Measurements from ENCODE around the gene AHCYL1.

The AHCYL1 gene

DNA sequence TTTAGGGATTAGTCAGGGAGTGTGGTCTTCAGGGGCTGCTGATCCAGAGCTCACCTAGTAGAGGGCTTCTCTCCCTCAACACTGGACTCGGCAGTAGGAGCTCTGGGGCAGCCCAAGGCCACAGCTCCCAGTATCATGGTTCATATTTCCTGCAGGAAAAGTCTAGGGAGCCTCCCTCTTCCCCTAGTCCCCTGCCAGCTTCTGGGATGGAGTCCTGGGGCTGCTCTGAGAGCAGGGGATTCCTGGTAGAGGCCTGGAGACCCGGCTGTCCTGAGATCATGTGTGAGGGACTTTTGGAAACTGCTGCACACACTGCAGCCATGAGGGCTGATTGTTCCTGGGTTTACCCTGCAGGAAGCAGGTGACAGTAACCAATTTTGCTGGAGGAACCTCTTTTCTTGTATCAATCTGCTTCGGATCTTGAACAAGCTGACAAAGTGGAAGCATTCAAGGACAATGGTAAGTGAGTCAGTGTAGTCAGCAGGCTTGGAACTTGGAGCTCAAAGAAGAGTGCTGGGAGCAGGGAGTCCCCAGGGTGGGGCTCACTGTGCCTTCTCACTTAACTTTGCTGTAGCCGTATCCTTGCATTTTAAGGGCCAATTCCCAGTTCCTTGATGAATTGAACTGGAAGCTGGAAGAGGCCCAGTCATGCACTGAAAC is 66.2 kb downstream of the AHCYL1 start:
- Histone ChIP-seq H3K4me1 (ENCODE audit: control insufficient read depth, insufficient read depth, low read length) (no peaks in the 10 kb centered on the region), H3K9ac (ENCODE audit: low read length) (no peak overlapping the region), H3K36me3 (ENCODE audit: control insufficient read depth, insufficient read depth, low read length) (peaks cover 60% of the 10 kb centered on the region), H3K27ac (ENCODE audit: low read depth, low read length) (no peak overlapping the region), H3K27me3 (ENCODE audit: control insufficient read depth, insufficient read depth, low read length) (no peaks in the 10 kb centered on the region), H3K4me3 (ENCODE audit: low read length) (no peak overlapping the region)

DNA sequence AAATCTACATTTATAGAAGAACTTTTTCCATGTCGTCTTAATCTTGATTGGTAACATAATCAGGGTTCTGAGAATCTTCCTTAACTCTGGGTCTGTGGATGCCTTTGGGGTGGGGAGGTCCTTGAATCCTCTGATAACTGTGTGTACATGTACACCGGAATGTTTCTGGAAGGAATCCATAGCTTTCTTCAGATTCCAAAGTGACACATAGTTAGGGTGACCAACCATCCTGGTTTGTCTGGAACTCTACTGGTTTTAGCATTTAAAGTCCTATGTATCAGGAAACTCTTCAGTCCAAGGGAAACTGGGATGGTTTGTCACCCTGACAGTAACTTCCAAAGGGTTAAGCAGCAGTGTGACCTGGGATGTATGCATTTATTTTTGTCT is 66.7 kb downstream of the AHCYL1 start:
- no peaks in the 10 kb centered on the region for H3K27me3 ChIP-seq (ENCODE audit: control insufficient read depth, insufficient read depth, low read length)
- no peak overlapping the region for H3K9ac ChIP-seq (ENCODE audit: low read length)
- H3K27ac ChIP-seq (ENCODE audit: low read depth, low read length) = no peak overlapping the region
- H3K4me3 ChIP-seq (ENCODE audit: low read length) = no peak overlapping the region
- no peaks in the 10 kb centered on the region for H3K4me1 ChIP-seq (ENCODE audit: control insufficient read depth, insufficient read depth, low read length)
- H3K36me3 ChIP-seq (ENCODE audit: control insufficient read depth, insufficient read depth, low read length) = peaks cover 65% of the 10 kb centered on the region

DNA sequence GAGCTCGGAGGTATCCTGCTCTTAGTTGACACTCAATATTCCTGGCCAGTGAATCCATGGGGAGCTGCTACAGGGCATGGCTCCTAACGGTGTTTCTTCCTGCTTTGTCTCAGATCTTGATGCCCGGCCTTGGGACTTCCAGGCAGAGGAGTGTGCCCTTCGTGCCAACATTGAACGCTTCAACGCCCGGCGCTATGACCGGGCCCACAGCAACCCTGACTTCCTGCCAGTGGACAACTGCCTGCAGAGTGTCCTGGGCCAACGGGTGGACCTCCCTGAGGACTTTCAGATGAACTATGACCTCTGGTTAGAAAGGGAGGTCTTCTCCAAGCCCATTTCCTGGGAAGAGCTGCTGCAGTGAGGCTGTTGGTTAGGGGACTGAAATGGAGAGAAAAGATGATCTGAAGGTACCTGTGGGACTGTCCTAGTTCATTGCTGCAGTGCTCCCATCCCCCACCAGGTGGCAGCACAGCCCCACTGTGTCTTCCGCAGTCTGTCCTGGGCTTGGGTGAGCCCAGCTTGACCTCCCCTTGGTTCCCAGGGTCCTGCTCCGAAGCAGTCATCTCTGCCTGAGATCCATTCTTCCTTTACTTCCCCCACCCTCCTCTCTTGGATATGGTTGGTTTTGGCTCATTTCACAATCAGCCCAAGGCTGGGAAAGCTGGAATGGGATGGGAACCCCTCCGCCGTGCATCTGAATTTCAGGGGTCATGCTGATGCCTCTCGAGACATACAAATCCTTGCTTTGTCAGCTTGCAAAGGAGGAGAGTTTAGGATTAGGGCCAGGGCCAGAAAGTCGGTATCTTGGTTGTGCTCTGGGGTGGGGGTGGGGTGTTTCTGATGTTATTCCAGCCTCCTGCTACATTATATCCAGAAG is 69.2 kb downstream of the AHCYL1 start:
- Histone ChIP-seq H3K27me3 (ENCODE audit: control insufficient read depth, insufficient read depth, low read length) (no peaks in the 10 kb centered on the region), H3K4me3 (ENCODE audit: low read length) (no peak overlapping the region), H3K27ac (ENCODE audit: low read depth, low read length) (no peak overlapping the region), H3K4me1 (ENCODE audit: control insufficient read depth, insufficient read depth, low read length) (peaks cover 8% of the 10 kb centered on the region), H3K36me3 (ENCODE audit: control insufficient read depth, insufficient read depth, low read length) (peaks cover 56% of the 10 kb centered on the region), H3K9ac (ENCODE audit: low read length) (no peak overlapping the region)

DNA sequence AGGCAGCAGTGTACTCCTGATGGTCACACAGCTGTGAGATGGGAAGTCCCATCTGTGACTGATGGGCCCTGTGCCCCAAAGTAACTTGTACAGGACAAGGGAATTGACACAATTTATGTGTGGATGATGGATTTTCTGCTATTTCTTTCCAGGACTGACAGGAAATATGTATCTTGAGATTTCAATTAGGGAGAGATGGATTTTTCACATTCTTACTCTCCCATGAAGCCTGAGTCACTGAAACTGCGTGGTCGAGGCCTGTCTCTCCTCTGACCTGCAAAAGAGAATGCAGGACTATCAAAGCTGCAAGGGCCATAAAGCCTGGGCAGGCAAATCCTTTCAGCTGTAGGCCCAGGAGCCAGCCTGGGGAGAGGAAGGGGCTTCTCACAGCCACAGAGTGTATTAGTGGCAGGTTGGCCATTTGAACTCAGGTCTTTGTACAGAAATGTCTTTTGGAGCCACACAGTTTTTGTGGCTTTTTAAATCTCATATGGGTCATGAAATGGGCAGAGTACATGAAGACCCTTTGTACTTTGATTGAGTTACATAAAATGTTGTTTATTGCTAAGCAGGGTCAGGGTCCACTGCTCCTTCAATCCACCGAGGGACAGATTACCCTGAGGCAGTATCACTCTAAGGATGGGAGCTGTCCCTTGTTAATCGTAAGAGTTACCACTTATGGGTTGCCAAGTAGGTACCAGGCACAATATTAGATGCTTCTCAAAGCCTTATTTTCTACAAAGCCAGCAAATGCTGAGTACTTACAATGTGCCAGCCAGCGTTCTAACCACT is 71.1 kb downstream of the AHCYL1 start:
- Histone ChIP-seq H3K36me3 (ENCODE audit: control insufficient read depth, insufficient read depth, low read length) (peaks cover 53% of the 10 kb centered on the region), H3K27ac (ENCODE audit: low read depth, low read length) (no peak overlapping the region), H3K4me1 (ENCODE audit: control insufficient read depth, insufficient read depth, low read length) (peaks cover 8% of the 10 kb centered on the region), H3K27me3 (ENCODE audit: control insufficient read depth, insufficient read depth, low read length) (no peaks in the 10 kb centered on the region), H3K9ac (ENCODE audit: low read length) (no peak overlapping the region), H3K4me3 (ENCODE audit: low read length) (no peak overlapping the region)

DNA sequence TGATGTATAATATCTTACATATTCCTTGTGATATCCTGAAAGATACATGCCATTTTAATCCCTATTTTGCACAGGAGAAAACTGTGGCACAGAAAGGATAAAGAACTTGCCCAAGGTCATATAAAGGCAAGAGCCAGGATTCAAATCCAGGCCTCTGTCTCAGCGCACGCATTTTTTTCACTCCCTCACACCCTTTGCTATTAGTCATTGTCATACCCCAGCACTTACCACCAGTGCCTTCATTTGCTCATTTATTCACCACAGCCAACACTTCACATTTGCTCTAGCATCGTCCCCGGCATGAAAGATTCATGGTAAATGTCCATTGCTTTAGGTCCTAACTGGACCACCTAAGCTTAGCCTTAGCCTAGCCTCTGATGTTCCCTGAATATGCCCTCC is 71.7 kb downstream of the AHCYL1 start:
- peak overlapping the region; percentile 52 for H3K27ac ChIP-seq (ENCODE audit: low read depth, low read length)

DNA sequence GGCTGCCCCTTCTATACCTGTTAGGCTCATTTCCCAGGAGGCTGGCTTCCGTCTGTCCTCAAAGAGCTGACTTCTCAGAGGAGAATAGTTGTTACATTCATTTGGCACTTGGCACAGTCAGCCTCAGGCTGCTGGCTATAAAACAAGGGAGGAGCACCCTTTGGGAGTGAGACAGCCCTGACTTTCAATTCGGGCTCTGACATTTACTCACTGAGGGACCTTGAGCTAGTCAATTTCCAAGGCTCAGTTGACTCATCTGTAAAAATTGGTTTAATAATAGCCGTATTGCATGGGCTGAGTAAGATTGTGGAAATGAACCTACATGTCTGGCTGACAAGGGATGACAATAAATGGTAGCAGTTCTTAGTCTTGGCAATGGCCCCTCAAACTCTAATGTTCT is 72.2 kb downstream of the AHCYL1 start:
- Histone ChIP-seq H3K27ac (ENCODE audit: low read depth, low read length) (peak overlapping the region; percentile 52), H3K27me3 (ENCODE audit: control insufficient read depth, insufficient read depth, low read length) (no peaks in the 10 kb centered on the region), H3K36me3 (ENCODE audit: control insufficient read depth, insufficient read depth, low read length) (peaks cover 42% of the 10 kb centered on the region), H3K4me3 (ENCODE audit: low read length) (no peak overlapping the region), H3K4me1 (ENCODE audit: control insufficient read depth, insufficient read depth, low read length) (peaks cover 8% of the 10 kb centered on the region), H3K9ac (ENCODE audit: low read length) (no peak overlapping the region)

More for the DNA sequence above, 71.7 kb downstream of the AHCYL1 start:
- H3K4me1 ChIP-seq (ENCODE audit: control insufficient read depth, insufficient read depth, low read length) = peaks cover 8% of the 10 kb centered on the region
- no peaks in the 10 kb centered on the region for H3K27me3 ChIP-seq (ENCODE audit: control insufficient read depth, insufficient read depth, low read length)
- H3K36me3 ChIP-seq (ENCODE audit: control insufficient read depth, insufficient read depth, low read length) = peaks cover 47% of the 10 kb centered on the region
- H3K9ac ChIP-seq (ENCODE audit: low read length) = no peak overlapping the region
- no peak overlapping the region for H3K4me3 ChIP-seq (ENCODE audit: low read length)

DNA sequence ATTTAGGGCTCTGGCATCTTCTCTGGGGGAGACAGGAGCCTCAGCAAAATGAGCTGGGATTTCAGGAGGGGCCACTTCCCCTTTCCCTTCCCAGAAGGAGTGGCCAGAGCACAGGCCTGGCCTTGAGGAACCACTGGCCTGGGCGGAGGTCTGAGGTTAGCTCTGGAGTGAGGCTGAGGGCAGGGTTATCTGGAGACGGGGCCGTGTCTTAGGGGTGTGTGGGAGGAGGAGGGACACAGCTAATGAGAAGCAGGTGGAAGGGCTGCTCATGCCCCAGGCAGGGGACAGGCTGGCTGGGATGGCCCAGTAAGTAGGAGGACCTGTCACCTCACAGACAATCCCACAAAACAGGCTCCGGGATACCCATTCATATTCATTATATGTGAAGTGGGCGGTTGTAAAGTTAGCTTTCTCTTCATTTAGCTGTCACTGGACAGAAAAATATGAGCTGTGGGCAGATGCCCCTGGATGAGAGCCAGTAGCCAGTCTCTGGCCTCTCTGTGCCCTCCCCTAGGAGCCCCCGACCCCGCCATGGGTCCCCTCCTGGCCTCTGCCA is 73.5 kb downstream of the AHCYL1 start:
- no peak overlapping the region for H3K27ac ChIP-seq (ENCODE audit: low read depth, low read length)
- H3K36me3 ChIP-seq (ENCODE audit: control insufficient read depth, insufficient read depth, low read length) = peaks cover 36% of the 10 kb centered on the region
- no peak overlapping the region for H3K4me3 ChIP-seq (ENCODE audit: low read length)
- no peak overlapping the region for H3K9ac ChIP-seq (ENCODE audit: low read length)
- peaks cover 8% of the 10 kb centered on the region for H3K4me1 ChIP-seq (ENCODE audit: control insufficient read depth, insufficient read depth, low read length)
- H3K27me3 ChIP-seq (ENCODE audit: control insufficient read depth, insufficient read depth, low read length) = no peaks in the 10 kb centered on the region

DNA sequence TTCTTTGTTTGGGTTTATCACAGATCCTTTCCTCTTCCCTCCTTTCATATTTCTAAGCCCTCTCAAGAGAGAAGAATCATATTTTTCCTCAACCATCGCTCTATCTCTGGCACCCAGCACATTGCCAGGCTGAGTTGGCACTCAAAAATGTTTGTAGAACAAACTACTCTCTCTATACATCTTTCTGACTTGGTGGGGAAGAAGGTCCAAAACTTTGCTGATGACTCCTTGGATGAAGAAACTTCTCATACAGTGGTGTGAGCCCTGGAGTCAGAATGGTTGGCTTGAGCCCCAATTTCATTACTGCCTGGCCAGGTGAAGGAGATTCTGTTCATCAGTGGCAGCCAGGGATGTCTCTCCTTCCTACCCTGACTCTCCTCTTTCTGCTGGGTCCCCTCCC is 74.0 kb downstream of the AHCYL1 start:
- H3K36me3 ChIP-seq (ENCODE audit: control insufficient read depth, insufficient read depth, low read length) = peaks cover 30% of the 10 kb centered on the region

DNA sequence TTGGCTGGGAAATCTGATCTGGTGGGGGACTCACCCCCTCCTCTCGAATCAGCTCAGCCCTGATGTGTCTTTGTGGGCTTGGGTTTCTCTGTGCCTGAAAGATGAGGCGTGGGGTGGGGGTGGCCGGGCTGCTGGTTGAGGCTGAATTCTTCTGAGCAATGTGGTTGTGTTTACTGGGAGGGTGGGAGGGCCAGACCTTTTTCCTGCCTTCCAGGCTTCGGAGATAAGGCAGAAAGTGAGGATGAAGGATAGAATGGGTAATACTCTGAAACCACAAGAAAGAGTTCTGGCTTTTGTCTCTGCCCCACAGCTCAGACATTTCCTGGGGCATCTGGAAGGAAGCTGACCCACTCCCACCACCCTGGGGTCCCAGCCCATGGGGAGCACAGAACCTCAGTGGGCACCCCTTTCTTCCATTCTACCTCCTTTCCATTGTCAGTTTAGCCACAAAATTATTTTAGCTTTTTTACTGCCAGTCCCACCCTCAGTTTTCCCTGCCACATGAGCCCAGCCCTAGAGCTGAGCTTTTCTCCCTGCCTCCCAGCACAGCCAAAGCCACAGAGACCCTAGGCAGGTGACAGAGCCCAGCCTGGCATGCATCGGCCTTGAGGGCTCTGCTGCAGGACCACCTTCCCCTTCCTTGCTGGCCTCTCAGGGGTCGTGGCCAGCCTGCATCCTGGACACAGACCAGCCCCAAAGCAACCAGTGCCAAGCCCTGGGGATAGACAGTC is 74.7 kb downstream of the AHCYL1 start:
- peaks cover 8% of the 10 kb centered on the region for H3K4me1 ChIP-seq (ENCODE audit: control insufficient read depth, insufficient read depth, low read length)
- H3K27ac ChIP-seq (ENCODE audit: low read depth, low read length) = no peak overlapping the region
- H3K4me3 ChIP-seq (ENCODE audit: low read length) = no peak overlapping the region
- no peak overlapping the region for H3K9ac ChIP-seq (ENCODE audit: low read length)
- H3K36me3 ChIP-seq (ENCODE audit: control insufficient read depth, insufficient read depth, low read length) = peaks cover 23% of the 10 kb centered on the region
- H3K27me3 ChIP-seq (ENCODE audit: control insufficient read depth, insufficient read depth, low read length) = no peaks in the 10 kb centered on the region

More for the DNA sequence above, 74.0 kb downstream of the AHCYL1 start:
- Histone ChIP-seq H3K4me3 (ENCODE audit: low read length) (no peak overlapping the region), H3K9ac (ENCODE audit: low read length) (no peak overlapping the region), H3K27me3 (ENCODE audit: control insufficient read depth, insufficient read depth, low read length) (no peaks in the 10 kb centered on the region), H3K4me1 (ENCODE audit: control insufficient read depth, insufficient read depth, low read length) (peaks cover 8% of the 10 kb centered on the region), H3K27ac (ENCODE audit: low read depth, low read length) (no peak overlapping the region)

DNA sequence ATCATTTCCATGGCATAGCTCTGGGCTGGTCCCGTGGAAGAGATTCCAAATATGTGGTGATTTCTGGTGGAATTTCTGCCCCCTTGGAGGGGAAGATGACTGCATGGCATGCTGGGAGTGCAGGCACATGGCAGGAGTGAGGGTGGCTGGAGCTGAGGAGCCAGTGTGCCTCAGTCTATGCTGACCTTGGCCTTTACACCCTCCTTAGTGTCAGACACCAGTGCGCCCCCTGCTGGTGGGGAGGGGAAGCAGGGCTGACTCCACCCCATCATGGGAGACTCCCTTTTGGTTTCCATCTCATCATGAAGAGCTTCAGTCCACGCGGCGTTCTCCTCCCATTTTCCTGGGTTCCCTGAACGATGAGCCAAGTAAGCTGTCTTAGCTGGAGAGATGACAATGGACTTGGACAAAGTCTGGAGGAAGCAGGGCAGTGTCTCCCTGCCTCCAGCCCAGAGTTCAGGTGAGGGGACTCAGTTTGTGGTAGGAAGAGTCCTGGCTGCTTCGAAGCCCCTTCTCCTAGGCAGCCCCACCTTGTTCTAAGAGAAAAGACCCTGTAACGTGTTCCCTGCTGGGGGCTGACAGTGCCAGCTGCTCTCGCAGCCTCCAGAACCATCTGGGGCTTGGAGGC is 75.6 kb downstream of the AHCYL1 start:
- Histone ChIP-seq H3K4me1 (ENCODE audit: control insufficient read depth, insufficient read depth, low read length) (peaks cover 8% of the 10 kb centered on the region), H3K9ac (ENCODE audit: low read length) (no peak overlapping the region), H3K4me3 (ENCODE audit: low read length) (no peak overlapping the region), H3K27ac (ENCODE audit: low read depth, low read length) (no peak overlapping the region), H3K27me3 (ENCODE audit: control insufficient read depth, insufficient read depth, low read length) (no peaks in the 10 kb centered on the region), H3K36me3 (ENCODE audit: control insufficient read depth, insufficient read depth, low read length) (peaks cover 16% of the 10 kb centered on the region)

DNA sequence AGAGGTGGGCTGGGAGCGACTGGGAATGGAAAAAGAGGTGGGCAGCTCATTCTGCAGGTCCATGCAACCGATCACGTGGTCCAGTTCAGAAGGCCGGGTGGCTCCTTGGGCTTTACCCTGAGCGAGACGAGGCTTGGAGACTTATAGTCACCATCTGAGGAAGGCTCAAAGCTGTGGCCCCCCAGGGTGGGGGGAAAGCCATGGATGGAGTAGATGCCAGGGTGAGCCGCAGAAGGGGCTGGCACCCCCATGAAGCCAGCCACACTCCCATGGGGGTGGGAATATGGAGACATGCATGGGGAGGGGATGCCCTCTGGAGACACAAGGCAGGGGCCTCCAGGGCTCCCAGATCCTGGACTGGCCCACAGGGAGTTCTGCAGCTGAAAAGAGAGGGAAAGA is 76.1 kb downstream of the AHCYL1 start:
- Histone ChIP-seq H3K4me1 (ENCODE audit: control insufficient read depth, insufficient read depth, low read length) (peaks cover 8% of the 10 kb centered on the region), H3K9ac (ENCODE audit: low read length) (no peak overlapping the region), H3K27me3 (ENCODE audit: control insufficient read depth, insufficient read depth, low read length) (peaks cover under 1% of the 10 kb centered on the region)

More for the DNA sequence above, 76.1 kb downstream of the AHCYL1 start:
- Histone ChIP-seq H3K27ac (ENCODE audit: low read depth, low read length) (no peak overlapping the region), H3K4me3 (ENCODE audit: low read length) (no peak overlapping the region), H3K36me3 (ENCODE audit: control insufficient read depth, insufficient read depth, low read length) (peaks cover 11% of the 10 kb centered on the region)
